Measurements from ENCODE around the gene DNAH10.

GRCh38 chr12:123805173-123805572 is 43.1 kb downstream of the DNAH10 start:
- TF ChIP-seq IKZF1 (conservative IDR thresholded peaks at IDR 0.05): no peak
- no peak for TF ChIP-seq NFYA (IDR thresholded peaks at IDR 0.05; ENCODE audit: borderline replicate concordance, low read depth, low read length)
- no peak for TF ChIP-seq ZBTB11 (CRISPR knock-in tag; IDR thresholded peaks at IDR 0.05)
- no peak for TF ChIP-seq BRCA1 (IDR thresholded peaks at IDR 0.05; ENCODE audit: low read depth, low read length)
